Erythroblast (primary cell): ENCODE measurements around the gene TTYH2.

ENCODE experiments used
- GATA1 ChIP-seq: IDR thresholded peaks from 2 replicates; pipeline ENCODE4 v1.6.1; 2011; ENCODE audit warnings: low read depth, mild to moderate bottlenecking, control low read depth, low read length, moderate library complexity
- POLR2A ChIP-seq: IDR thresholded peaks from 2 replicates; pipeline ENCODE4 v1.6.1; 2011; ENCODE audit warnings: mild to moderate bottlenecking, low read length

DNA sequence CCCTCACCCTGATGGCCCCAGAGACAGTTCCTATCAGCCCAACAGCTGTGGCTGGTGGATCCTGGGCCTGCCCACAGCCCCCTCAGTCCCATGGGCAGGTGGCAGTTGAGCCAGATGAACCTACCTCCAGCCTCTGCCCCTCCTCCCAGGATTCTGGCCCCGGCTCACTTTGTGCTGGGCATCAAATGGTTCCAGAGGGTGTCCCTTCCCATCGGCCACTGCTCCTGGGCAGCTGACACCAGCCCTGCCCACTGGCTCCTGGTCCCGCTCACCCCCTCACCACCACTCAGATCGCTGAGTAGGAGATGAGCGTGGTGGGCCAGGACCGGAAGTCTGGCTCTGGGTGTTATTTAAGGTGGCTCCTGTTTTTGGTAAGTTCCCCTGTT lies 2.0 kb downstream of the TTYH2 start:
- TF ChIP-seq POLR2A, result no peak
- TF ChIP-seq GATA1, result no peak
